Measurements from ENCODE around the gene KIF17. TPM values are rescaled to one million over a fixed set of nuclear protein-coding genes. Genes with fewer than 3 reads are reported as not detected.

KIF17 gene
- total RNA-seq, 1 donor from 2014 or later: not detected

DNA sequence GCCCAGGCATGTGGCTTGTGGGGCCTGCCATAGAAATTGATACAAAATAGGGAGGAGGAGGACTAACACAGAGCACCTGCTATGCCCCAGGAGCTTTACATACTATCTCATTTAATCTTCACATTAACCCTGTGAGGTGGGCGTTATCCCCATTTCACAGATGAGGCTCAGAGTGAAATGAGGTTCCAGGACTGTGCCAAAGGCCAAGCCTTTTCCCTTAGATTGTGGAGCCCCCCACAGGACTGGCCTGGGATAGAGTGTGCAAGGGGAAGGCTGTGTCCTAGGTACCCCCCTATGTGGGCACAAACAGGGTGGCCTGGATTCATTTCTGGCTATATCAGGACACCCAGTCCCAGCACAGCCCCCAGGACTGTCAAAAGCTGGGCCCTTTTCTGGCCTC, 54.4 kb downstream of the KIF17 start:
- intact Hi-C loops (cut with micrococcal nuclease): loop anchor here (5.0 kb wide), 2 partner anchors 1176 to 1789 kb away; partner anchors contain the start of genes CAPZB and ZBTB40

DNA sequence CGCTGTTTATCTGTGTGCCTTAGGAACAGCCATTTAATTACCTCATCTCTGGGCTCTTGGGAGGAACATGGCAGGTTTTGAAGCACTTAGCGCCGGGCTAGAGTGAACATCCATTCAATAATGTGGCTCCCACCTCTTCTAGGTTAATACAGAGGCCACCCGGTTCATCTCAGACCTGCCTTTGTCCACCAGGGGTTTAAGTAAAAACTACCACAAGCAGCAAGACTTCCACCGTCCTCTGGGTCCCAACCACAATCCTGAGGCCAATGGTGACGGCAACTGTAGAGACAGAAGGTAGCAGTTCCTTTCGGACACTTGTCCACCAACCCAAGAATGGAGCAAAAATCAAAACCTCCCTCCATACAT, 55.7 kb downstream of the KIF17 start:
- intact Hi-C loops (cut with micrococcal nuclease): loop anchor here (5.0 kb wide), 2 partner anchors 1175 to 1790 kb away; partner anchors contain the start of genes CAPZB and ZBTB40

DNA sequence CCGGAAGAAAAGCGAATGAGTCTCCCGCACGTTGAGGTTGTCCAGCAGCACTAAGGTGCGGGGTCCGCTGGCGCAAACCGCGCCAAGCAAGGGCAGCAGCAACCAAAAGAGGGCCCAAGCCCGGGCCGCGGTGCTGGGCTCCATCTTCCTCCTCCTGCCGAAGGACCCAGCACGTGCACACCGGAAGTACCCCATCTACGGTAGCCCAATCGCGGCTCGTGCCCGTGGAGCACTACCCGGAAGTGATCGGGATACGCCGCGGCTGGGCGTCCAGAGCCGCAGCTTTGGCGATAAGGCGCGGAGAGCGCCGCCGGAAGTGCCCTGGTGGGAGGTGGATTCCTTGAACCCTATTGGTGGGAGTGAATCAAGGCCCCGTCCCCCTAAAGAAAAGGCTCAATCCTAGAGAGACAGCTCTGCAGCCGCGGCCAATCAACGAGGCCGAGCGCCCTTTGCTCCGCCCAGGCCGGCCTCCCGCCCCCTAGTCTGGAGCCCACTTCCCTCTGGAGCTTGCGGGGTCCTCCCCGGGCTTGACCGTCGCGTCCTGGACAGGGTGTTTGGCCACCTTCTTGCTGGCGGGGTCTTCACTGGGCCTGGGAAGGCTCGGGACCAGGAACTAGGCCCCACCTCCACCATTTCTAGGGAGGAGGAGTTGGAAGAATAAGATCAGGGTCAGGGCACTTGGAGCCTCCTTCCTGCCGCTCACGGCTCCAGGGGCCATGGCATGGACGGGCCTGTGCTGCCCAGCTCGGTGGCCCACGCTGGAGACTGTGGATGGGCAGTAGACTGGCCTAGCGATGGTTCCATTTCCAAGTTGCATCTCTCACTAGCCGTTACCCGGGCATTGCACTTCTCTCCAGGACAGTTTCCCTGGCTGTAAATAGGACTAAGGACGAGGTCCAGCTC, 56.3 kb downstream of the KIF17 start, which contains the start of gene DDOST:
DDOST (minus strand) TSS at position 163 of the 903 bp plus-strand sequence; CDS start at position 144, 19 bp downstream.
- intact Hi-C loops (cut with micrococcal nuclease): loop anchor here (1.0 to 5.0 kb wide), 9 partner anchors 27 to 1791 kb away; partner anchors contain the start of genes CAPZB, EIF4G3, HP1BP3 and OTUD3

DNA sequence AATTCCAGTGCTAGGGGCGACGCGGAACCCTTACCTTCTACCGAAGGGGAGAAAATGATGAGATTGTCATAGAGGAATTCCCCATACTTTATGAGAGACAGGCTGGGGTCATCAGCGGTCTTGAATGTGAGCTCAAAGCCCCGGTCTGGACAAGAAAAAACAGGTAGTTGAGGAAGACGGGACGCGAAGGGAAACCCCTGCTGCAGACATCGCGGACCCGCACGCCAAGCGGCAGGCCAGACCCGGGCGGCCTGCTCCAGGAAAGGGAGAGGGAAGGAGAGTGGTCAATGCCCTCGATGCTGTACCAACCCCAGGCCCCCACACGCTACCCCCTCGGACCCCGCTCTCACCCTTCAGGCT, 57.0 kb downstream of the KIF17 start:
- intact Hi-C loops (cut with micrococcal nuclease): loop anchor here (1.0 to 5.0 kb wide), 9 partner anchors 27 to 1791 kb away; partner anchors contain the start of genes CAPZB, EIF4G3, HP1BP3 and OTUD3

DNA sequence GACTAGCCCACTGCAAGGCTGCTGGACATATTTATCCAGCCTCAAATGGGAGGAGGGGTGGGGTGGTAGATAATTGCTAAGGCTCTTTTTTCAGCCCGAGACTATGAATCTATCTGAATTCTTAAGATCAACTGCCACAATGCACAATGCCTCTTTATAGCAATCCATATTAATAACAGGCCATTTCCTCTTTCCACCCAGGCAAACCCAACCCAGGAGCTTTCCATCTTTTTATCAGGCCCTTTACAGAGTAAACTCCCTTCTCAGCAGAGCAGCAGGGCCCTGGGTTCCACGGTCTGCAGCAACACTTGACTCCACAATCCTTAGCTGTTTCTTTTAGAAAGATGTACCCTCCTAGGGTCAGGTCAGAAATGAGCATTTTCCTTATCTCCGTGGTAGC, 57.4 kb downstream of the KIF17 start:
- intact Hi-C loops (cut with micrococcal nuclease): loop anchor here (5.0 kb wide), 2 partner anchors 1173 to 1792 kb away; partner anchors contain the start of genes CAPZB and ZBTB40

DNA sequence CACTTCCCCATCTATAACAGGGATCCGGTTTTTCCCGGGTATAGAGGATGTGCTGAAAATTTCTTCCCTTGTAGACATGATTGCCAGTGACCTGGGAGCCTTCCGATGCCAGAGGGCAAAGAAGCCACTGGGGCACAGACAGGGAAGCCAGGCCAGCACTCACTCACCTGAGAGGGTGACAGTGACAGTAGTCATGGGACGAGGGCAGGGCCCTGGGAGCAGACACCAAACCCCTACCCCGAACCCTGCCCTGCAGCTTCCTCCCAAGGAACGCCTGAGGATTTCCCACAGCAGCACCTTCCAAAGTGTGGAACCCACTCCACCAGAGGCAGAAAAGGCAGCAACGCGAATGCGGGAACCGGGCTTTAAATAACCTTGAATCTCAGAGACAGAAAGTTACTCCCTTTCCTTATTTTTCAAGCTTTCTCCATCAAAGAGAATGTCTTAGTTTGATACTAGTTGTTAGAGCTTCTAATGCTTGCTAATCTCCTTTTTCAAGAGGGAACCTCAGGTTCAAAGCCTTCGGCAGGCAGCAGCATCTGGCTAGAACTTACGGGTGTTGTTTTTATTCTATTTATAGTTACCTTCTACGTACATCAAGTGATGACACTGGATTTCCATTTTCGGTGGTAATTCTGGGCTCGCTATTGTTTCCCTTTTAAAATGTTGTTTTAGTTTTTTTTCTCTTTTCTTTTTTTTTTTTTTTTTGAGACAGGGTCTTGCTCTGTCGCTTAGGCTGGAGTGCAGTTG, 59.5 kb downstream of the KIF17 start:
- intact Hi-C loops (cut with micrococcal nuclease): loop anchor here (2.0 kb wide), 1 partner anchor 472 kb away; the partner anchor contains the start of genes PLA2G2C and UBXN10

DNA sequence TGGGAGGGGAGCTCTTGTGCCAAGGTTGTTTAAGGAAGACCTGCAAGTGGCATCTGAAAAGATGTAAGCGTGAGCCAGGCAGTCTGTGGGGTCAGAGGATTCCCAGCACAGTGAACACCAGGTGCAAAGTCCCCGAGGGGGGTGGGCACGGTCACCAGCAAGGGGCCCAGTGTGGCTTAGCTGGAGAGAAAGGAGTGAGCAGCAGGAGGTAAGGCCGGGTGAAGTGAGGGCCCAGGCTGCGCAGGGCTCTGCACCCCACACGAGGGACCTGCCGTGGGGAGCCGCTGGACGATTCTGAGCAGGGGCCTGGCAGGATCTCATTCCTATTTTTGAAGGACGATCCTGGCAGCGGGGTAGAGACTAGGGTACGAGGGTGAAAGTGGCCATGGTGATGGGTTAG, 60.8 kb downstream of the KIF17 start:
- intact Hi-C loops (cut with micrococcal nuclease): no loop called here

DNA sequence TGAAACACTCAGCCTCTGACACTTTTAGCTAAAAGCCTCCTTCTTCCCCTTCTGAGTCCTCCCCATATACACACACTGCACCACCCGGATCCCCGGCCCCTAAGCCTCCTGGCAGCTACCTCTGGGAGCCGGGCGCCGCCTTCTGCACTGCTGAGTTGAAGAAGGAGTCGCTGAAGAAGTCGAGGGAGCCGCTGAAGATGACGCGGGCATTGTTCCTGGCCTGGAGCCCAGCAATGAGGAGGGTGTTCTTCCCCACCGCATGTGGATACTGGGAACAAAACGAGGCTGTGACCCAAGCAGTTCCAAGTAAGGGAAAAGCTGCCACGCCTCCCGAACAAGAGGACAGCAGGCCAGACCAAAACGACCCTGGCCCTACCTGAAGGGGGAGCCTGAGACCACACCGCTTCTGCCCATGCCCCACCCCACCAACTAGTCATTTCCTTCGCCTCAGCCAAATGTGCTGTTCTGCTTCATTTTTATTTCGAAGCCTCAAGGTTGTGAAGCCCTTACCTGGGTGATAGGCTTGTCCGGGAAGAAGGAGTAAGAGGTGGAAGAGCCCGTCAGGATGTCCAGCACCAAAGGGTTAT, 63.6 kb downstream of the KIF17 start:
- intact Hi-C loops (cut with micrococcal nuclease): no loop called here

DNA sequence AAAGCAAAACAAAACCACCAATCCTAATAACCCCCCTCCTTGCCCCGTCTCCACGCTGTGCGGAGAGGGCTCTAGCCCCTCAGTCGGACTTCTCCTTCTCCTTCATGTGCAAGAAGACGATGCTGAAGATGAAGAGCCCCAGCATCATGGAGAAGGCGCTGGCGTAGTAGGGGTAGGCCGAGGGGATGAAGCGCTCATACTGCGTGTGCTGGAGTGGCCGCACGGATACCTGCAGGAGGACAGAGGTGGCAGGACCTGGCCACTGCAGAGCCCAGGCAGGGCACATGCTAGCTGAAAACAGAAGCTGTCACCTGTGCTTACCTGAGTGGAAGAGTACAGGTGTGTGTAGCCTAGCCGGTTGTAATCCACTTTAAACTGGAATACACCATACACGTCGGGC, 65.5 kb downstream of the KIF17 start:
- intact Hi-C loops (cut with micrococcal nuclease): no loop called here

DNA sequence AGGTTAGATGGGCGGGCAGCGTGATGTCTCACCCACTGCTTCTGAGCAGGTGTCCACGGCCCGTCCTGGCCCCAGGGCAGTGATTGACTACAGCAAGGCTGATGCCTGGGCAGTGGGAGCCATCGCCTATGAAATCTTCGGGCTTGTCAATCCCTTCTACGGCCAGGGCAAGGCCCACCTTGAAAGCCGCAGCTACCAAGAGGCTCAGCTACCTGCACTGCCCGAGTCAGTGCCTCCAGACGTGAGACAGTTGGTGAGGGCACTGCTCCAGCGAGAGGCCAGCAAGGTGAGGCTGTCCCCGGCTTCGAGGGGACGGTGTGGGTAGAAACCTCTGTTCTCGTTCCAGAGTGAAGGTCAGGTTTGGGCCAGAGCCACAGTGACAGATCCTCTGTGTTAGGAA, 68.9 kb downstream of the KIF17 start:
- intact Hi-C loops (cut with micrococcal nuclease): no loop called here

DNA sequence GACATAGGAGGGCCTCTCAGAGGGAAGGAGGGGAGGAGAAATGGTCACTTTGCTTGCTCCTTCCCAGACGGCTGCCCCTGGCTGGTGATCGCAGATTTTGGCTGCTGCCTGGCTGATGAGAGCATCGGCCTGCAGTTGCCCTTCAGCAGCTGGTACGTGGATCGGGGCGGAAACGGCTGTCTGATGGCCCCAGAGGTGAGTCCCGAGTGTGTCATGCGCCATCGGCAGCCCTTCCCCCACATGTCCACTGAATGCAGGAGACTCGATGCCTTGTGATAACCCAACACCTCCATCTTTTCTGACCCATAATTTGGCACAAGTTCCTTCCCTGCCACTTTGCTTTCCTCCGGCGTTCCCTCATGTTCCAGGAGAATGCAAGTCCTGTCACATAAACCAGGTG, 69.4 kb downstream of the KIF17 start:
- intact Hi-C loops (cut with micrococcal nuclease): no loop called here

DNA sequence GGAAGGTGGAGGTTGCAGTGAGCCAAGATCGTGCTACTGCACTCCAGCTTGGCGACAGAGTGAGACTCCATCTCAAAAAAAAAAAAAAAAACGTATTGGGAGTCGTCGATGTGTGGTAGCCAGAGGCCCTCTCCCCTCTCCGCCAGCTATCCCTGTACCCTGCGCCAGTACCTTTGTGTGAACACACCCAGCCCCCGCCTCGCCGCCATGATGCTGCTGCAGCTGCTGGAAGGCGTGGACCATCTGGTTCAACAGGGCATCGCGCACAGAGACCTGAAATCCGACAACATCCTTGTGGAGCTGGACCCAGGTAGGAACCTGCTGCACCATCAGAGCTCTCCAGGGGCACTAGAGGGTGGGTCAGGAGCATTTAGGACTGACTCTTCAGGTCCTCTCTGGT, 72.4 kb downstream of the KIF17 start:
- intact Hi-C loops (cut with micrococcal nuclease): no loop called here

DNA sequence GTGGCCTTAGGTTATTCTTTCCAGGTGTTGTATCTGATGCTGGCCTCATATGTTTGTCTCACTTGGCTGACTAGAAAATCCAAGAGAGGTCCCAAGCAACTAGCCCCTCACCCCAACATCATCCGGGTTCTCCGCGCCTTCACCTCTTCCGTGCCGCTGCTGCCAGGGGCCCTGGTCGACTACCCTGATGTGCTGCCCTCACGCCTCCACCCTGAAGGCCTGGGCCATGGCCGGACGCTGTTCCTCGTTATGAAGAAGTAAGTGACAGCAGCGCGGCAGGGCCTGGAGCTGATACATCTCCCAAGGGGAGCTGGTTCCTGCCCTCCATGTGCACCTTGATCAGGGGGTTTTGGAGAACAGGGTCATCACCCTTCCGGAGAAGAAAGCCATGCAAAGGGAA, 73.4 kb downstream of the KIF17 start:
- intact Hi-C loops (cut with micrococcal nuclease): no loop called here

DNA sequence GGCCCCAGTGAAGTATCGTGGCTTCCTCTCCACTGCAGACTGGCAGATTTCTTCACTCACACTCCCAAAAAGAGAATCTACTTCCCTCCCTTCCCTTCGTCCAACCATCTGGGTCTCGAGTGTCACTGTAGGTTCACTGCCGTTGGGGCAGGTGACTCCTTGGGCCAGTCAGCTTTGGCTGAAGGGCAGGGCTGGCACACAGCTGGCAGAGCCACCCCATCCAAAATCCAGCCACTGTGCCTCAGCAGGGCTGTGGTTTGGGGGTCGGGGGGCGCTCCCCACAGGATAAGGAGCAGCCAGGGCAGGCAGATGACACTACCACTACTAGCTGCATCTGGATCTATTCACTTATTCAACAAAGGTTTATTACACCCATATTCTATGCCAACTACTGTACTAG, 74.7 kb downstream of the KIF17 start:
- intact Hi-C loops (cut with micrococcal nuclease): no loop called here

DNA sequence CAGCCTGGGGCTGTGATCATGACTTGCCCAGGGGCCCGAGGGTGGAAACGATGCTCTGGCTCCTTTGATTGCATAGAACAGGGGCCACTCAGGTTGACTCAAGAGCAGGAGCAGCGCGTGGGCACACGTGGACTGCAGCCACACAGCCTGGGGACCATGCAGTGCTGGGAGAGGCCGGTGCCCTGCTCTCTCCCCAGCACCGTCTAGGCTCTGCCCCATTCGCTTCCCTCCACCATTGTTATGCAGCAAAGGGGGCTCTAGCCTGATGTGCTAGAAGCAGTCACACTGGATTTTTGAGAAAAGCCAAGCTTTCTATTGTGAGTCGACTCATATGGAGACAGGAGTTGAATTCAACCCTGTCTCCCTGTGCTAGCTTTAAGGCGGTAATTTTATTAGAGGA, 75.8 kb downstream of the KIF17 start:
- intact Hi-C loops (cut with micrococcal nuclease): no loop called here

DNA sequence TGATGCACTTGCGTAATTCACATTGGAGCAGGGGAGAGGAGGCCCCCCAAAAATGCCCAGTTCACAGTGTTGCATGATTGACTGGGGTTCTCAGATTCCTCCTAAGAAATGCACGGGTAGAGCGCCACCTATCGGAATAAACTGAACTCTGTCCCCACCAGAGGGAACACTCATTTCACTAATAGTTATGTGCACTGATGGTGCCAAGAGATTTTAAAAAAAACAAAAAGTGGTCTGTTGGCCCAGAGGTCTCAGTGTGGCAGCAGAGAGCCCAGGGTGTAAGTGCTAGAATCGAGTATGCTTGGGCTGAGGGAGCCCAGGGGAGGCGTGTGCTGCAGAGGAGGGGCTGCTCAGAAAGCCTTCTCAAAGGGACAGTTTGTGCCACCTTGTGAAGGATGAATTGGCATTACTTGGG, 77.6 kb downstream of the KIF17 start:
- intact Hi-C loops (cut with micrococcal nuclease): loop anchor here (1.0 kb wide), 2 partner anchors 65 to 118 kb away; no protein-coding TSS in a partner anchor

DNA sequence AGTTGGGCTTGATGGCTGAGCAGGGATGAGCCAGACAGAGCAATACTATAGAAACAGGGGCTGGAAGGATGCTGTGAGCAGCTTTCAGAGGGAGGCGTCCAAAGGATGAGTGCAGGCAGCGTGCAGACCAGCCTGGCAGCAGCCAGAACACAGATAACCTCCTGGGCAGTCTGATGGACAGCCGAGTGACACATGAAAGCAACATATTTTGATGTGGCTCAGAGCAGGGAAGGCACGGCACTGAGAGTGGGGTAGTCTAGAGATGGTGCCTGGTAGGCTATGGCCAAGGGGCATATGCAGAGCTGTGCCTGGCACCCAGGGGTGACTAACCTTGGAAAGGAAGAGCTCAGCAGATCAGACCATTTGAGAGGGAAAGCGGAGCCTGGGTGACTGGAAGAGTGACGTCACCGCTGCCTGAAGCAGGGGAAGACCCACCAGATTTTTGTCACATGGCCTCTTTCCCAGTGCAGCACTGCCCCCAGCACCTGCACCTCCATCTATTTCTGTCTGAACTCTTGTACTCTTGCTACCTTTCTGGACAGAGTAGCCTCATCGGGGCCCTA, 80.9 kb downstream of the KIF17 start:
- intact Hi-C loops (cut with micrococcal nuclease): no loop called here

DNA sequence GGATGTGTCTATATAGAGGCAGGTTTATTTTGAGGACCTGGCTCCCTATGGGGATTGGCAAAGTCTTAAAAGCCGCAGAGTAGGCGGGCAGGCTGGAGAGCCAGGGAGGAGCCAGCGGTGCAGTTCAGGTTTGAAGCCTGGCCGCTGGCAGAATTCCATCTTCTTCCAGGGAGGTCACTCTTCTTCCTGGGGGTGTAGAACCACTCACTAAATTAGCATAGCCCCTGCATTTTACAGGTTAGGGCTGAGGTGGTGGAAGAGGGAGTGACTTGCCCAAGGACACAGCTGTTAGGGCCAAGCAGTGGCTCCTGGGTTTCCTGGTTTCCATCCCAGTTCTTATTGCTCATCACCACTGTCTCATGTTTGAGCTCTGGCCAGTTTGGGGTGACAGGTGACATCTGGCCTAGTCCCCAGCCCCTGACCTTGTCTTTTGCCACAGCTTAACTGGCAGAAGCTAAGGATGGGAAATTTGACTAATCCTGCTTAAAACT, 83.2 kb downstream of the KIF17 start:
- intact Hi-C loops (cut with micrococcal nuclease): loop anchor here (1.0 to 5.0 kb wide), 3 partner anchors 27 to 752 kb away; partner anchors contain the start of genes DDOST, MUL1 and OTUD3

DNA sequence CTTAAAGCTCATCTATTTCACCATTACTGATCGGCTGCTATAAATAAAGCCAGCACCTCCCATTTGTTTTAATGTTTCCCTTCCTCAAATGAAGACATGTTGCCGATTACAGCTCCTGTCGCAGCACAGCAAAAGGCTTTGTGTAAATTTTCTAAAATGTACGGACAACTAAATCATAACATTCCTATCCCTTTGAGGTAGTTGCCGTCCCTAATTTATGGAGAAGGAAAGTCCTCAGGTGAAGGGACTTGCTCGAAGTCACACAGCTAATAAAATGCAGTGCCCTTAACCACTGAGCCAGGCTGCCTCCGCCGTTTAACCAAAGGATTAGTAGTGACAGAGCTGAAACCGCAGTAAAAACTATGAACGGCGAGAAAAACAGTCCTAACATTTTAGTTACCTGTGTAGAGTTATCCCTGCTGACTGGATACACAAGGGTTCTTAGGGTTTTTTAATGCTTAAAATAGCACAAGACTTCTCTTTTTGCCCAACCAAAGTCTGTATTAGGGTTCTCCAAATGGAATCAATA, 83.7 kb downstream of the KIF17 start:
- intact Hi-C loops (cut with micrococcal nuclease): loop anchor here (1.0 to 5.0 kb wide), 3 partner anchors 27 to 752 kb away; partner anchors contain the start of genes DDOST, MUL1 and OTUD3

Measured in T-helper 1 cell treated with Interleukin-12 subunit alpha and Interleukin-12 subunit beta and Interleukin-4 antibody, amounts not matched to agents 30 ng/mL and 1 ng/mL, for 36 hours (primary cell).